Measurements from ENCODE around the gene UPB1. TPM values are rescaled to one million over a fixed set of nuclear protein-coding genes. Genes with fewer than 3 reads are reported as not detected.

The UPB1 gene
- total and polyA plus RNA-seq, 9 of the 15 experiments (the other 6 are each of a cell fraction or from before 2014, with no cell fraction given), result 0.06 to 0.11 TPM; not detected in 7

- BruUV-seq (replicated peaks), result no TSS peak
- CTCF ChIA-PET (ENCODE audit: low intra/inter-chr PET ratio), result no interaction called here
- H3K9ac ChIP-seq (ENCODE audit: insufficient read depth in 1 of 2, low read depth in 2 of 2, low read length in 2 of 2), result no peak overlapping the region
- no peak for TF ChIP-seq NUFIP1 (IDR thresholded peaks at IDR 0.05; ENCODE audit: partially characterized antibody)
- TF ChIP-seq ZBTB8A (IDR thresholded peaks at IDR 0.05; ENCODE audit: partially characterized antibody), result no peak
- no peak for TF ChIP-seq ZNF584 (CRISPR knock-in tag; IDR thresholded peaks at IDR 0.05; ENCODE audit: low read depth)
- no peak for TF ChIP-seq SAFB2 (IDR thresholded peaks at IDR 0.05; ENCODE audit: borderline replicate concordance, low read depth, low read length, severe bottlenecking)
- TF ChIP-seq SMARCC2 (IDR thresholded peaks at IDR 0.05; ENCODE audit: low read depth), result no peak
- TF ChIP-seq CTCFL (IDR thresholded peaks at IDR 0.05; ENCODE audit: borderline replicate concordance, insufficient read depth, low read depth, low read length, poor library complexity, severe bottlenecking), result no peak
- TF ChIP-seq E2F4 (CRISPR knock-in tag; IDR thresholded peaks at IDR 0.05; ENCODE audit: low read depth), result no peak
- TF ChIP-seq ZNF766 (CRISPR knock-in tag; conservative IDR thresholded peaks at IDR 0.05), result no peak
- TF ChIP-seq, protein P1, sequence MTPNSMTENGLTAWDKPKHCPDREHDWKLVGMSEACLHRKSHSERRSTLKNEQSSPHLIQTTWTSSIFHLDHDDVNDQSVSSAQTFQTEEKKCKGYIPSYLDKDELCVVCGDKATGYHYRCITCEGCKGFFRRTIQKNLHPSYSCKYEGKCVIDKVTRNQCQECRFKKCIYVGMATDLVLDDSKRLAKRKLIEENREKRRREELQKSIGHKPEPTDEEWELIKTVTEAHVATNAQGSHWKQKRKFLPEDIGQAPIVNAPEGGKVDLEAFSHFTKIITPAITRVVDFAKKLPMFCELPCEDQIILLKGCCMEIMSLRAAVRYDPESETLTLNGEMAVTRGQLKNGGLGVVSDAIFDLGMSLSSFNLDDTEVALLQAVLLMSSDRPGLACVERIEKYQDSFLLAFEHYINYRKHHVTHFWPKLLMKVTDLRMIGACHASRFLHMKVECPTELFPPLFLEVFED (CRISPR knock-in tag; conservative IDR thresholded peaks at IDR 0.05), result no peak
- TF ChIP-seq, protein P2, sequence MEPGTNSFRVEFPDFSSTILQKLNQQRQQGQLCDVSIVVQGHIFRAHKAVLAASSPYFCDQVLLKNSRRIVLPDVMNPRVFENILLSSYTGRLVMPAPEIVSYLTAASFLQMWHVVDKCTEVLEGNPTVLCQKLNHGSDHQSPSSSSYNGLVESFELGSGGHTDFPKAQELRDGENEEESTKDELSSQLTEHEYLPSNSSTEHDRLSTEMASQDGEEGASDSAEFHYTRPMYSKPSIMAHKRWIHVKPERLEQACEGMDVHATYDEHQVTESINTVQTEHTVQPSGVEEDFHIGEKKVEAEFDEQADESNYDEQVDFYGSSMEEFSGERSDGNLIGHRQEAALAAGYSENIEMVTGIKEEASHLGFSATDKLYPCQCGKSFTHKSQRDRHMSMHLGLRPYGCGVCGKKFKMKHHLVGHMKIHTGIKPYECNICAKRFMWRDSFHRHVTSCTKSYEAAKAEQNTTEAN (CRISPR knock-in tag; IDR thresholded peaks at IDR 0.05), result no peak
These were observed 23.6 kb upstream of the UPB1 start for GRCh38 chr22:24471570-24471969.

More at GRCh38 chr22:24471570-24471969, 23.6 kb upstream of the UPB1 start:
- in situ Hi-C loops (cut with MboI), result no loop called here
- ATAC-seq (no peak), DNase-seq (ENCODE audit: extremely low read depth in 1 of 4, low spot score in 3 of 4) (no peak), FAIRE-seq (no peak)
- no peaks in the 10 kb centered on the region for H4K20me1 ChIP-seq (replicated peaks; ENCODE audit: control insufficient read depth, insufficient read depth, low read length)
- H3K27ac ChIP-seq (ENCODE audit: extremely low read depth, low read depth, low read length), result no peak overlapping the region
- H3K4me3 ChIP-seq, result no peak overlapping the region
- POLR2A ChIA-PET, result interaction anchor here (0.6 to 1.5 kb wide), 2 partner anchors 9 to 123 kb away, joined by 3 to 4 read pairs; no protein-coding TSS in a partner anchor
- H3K9me3 ChIP-seq (replicated peaks; ENCODE audit: control insufficient read depth, insufficient read depth, low read depth, low read length), result no peaks in the 10 kb centered on the region
- intact Hi-C loops (cut with micrococcal nuclease), result no loop called here
- H2AFZ ChIP-seq (ENCODE audit: low read depth, low read length), result no peak overlapping the region
- no peaks in the 10 kb centered on the region for H3K9me1 ChIP-seq (ENCODE audit: control insufficient read depth, insufficient read depth, low read length)
- peaks cover 0 to 8% of the 10 kb centered on the region in 2 experiments; a peak in 1 of 5 replicates for H3K4me1 ChIP-seq (replicated peaks in 1 of 2; ENCODE audit: control insufficient read depth in 2 of 2, insufficient read depth in 2 of 2, low read length in 2 of 2)
- H3K79me2 ChIP-seq (ENCODE audit: control insufficient read depth, insufficient read depth, low read length), result no peaks in the 10 kb centered on the region
- no peaks in the 10 kb centered on the region for H3K36me3 ChIP-seq (ENCODE audit: control insufficient read depth, insufficient read depth, low read length)
- H3K4me2 ChIP-seq (ENCODE audit: insufficient read depth, low read length), result no peak overlapping the region
- WGBS (ENCODE audit: insufficient coverage, low coverage, missing lambda C conversion rate), result 28% methylated on average over 4 of the region's 4 CpGs
- H3K27me3 ChIP-seq (ENCODE audit: control insufficient read depth in 2 of 2, insufficient read depth in 2 of 2, low read length in 2 of 2), result no peaks in the 10 kb centered on the region

All from K562 (cell line).